Mucosa of descending colon (tissue), 3 donors: ENCODE measurements around the gene SCAMP2. TPM values are rescaled to one million over a fixed set of nuclear protein-coding genes. Genes with fewer than 3 reads are reported as not detected.
A peak's percentile ranks its signal among the peaks of the same experiment; 100 is the strongest.

ENCODE experiments used
- ATAC-seq: fragments of 200-7000 bp; cut with Tn5 transposase; one replicate; pipeline ENCODE4 v1.9.1; 2020; ENCODE audit warnings: mild to moderate bottlenecking, moderate library complexity
- DNase-seq, 3 donors: peaks; one replicate each; pipeline ENCODE4 v3.0.0-alpha.2; 2020
- H3K36me3 ChIP-seq: fragments of 200-600 bp; one replicate; pipeline ENCODE4 v1.8.0; 2021; ENCODE audit warnings: low read depth, mild to moderate bottlenecking
- H3K4me1 ChIP-seq: fragments of 200-600 bp; one replicate; pipeline ENCODE4 v1.8.0; 2021; ENCODE audit warnings: low read depth, mild to moderate bottlenecking
- H3K4me3 ChIP-seq: fragments of 200-600 bp; one replicate; pipeline ENCODE4 v1.8.0; 2021; ENCODE audit warnings: mild to moderate bottlenecking
- H3K9me3 ChIP-seq: fragments of 200-600 bp; one replicate; pipeline ENCODE4 v1.8.0; 2021; ENCODE audit warnings: mild to moderate bottlenecking
- CTCF ChIP-seq: fragments of 200-600 bp; IDR thresholded peaks from one replicate; pipeline ENCODE4 v1.8.0; 2022; ENCODE audit warnings: antibody characterized with exemption, mild to moderate bottlenecking
- intact Hi-C, 2 donors: fragments of 100-400 bp; cut with DNase I in 1 of 2; cut with micrococcal nuclease in 1 of 2; formaldehyde crosslinking; loops; one replicate each; pipeline versions ENCODE4 v1.11.0 to v1.11.1; 2022; cut with DNase I, micrococcal nuclease
- total RNA-seq, 3 donors: library from RNA; stranded (reverse); fragmentation: NEBNext Ultra II Directional in 2 of 3; extraction: Animal tissue kit (Norgen Biotek cat#: 25700) in 2 of 3; gene quantifications; one replicate each; pipeline versions ENCODE4 v1.2.1 to v1.2.4, GENCODE V29; 2021 to 2023
- donor health status: DM: no; HTN: no; CAD: no; lungs with moderate emphysema.
- donor health status: DM: no; HTN: no; CAD: no.
- donor health status: DM: no; HTN: yes; CAD: no.

Gene SCAMP2
- total RNA-seq, 3 donors from 2014 or later, result 125 to 236 (median 218) TPM

- Histone ChIP-seq H3K36me3 (no peaks in the 10 kb centered on the region), H3K4me3 (no peak overlapping the region), H3K9me3 (no peaks in the 10 kb centered on the region), H3K4me1 (peaks cover 11% of the 10 kb centered on the region)
- no peak for TF ChIP-seq CTCF
- no peak for ATAC-seq
- intact Hi-C loops, result no loop called here
- DNase-seq, result no peak
Measured at GRCh38 chr15:74809242-74809641, 63.9 kb downstream of the SCAMP2 start.

DNA sequence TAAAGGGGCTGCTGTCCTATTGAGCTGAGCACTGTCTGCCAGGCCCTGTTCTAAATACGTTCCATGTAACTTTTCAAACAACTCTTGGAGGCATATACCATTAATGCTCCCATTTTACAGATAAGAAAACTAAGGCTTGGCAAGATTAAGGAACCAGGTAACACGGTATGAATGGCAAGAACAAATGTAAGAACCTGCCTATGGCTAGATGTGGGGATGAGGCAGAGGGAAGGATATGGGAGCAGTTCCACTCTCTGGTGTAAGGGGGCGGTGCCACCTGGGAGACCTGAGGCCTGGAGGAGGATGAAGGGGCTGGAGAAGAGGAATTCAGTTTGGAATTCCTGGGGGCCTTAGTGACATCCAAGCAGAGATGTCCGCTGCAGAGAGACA lies 64.3 kb downstream of the SCAMP2 start:
- no peak overlapping the region for H3K4me3 ChIP-seq
- no peak for ATAC-seq
- intact Hi-C loops, result no loop called here

GRCh38 chr15:74808078-74808839 lies 64.9 kb downstream of the SCAMP2 start:
- ATAC-seq (peak; percentile 90), DNase-seq (peak; percentile 65 to 82 (median 74))
- intact Hi-C loops, result no loop called here
- H3K36me3 ChIP-seq, result no peaks in the 10 kb centered on the region
- H3K4me3 ChIP-seq, result no peak overlapping the region
- H3K9me3 ChIP-seq, result no peaks in the 10 kb centered on the region
- no peak for TF ChIP-seq CTCF
- peaks cover 11% of the 10 kb centered on the region for H3K4me1 ChIP-seq

More for the DNA sequence above, 64.3 kb downstream of the SCAMP2 start:
- no peak for DNase-seq
- peaks cover 11% of the 10 kb centered on the region for H3K4me1 ChIP-seq
- TF ChIP-seq CTCF, result no peak
- H3K36me3 ChIP-seq, result no peaks in the 10 kb centered on the region
- H3K9me3 ChIP-seq, result no peaks in the 10 kb centered on the region

DNA sequence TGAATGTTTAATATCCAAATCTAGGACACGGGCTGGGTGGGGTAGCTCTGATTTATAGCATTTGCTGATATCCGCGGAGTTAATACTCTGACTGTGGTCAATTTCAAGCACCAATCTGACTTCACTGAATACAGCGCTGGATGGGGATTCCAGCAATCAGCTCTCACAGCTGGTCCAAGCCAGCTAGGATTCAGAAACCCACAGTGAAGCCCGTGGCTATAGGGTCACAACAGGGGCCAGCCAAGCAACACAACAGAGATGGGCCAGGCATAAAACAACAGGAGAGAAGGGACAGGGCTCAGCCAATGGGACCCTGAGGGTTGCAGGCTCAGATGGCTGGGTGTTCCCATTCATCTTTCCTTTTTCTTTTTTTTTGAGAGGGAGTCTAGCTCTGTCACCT lies 65.9 kb downstream of the SCAMP2 start:
- intact Hi-C loops, result no loop called here
- peaks cover 3% of the 10 kb centered on the region for H3K36me3 ChIP-seq
- H3K9me3 ChIP-seq, result no peaks in the 10 kb centered on the region
- DNase-seq, result no peak
- TF ChIP-seq CTCF, result no peak
- H3K4me1 ChIP-seq, result peaks cover 11% of the 10 kb centered on the region
- no peak overlapping the region for H3K4me3 ChIP-seq
- no peak for ATAC-seq

- Histone ChIP-seq H3K4me1 (peaks cover 14% of the 10 kb centered on the region), H3K36me3 (peaks cover 9% of the 10 kb centered on the region), H3K4me3 (no peak overlapping the region), H3K9me3 (no peaks in the 10 kb centered on the region)
- DNase-seq (no peak), ATAC-seq (no peak)
- intact Hi-C loops, result no loop called here
- no peak for TF ChIP-seq CTCF
Measured at GRCh38 chr15:74804935-74805334, 68.2 kb downstream of the SCAMP2 start.
